Keratinocyte (primary cell): ENCODE results near the gene CMSS1. TPM values are rescaled to one million over a fixed set of nuclear protein-coding genes. Genes with fewer than 3 reads are reported as not detected.

ENCODE experiments used
- DNase-seq: peaks from one replicate; pipeline ENCODE4 v3.0.0-alpha.2; 2011; ENCODE audit warnings: low read depth, missing footprints, low spot score
- FAIRE-seq: peaks from 2 replicates; lab custom pipeline; 2011; peaks lifted over from hg19 to GRCh38; lab: Jason Lieb, UNC
- H2AFZ ChIP-seq: 2 replicates; pipeline ENCODE4 v1.6.0; 2012; ENCODE audit warnings: low read length, control low read depth, inconsistent platforms; ENCODE audit not compliant: control insufficient read depth
- H3K27ac ChIP-seq: 2 replicates; pipeline ENCODE4 v1.5.1; 2011; ENCODE audit warnings: low read length; ENCODE audit not compliant: control insufficient read depth, insufficient read depth
- H3K27me3 ChIP-seq: 3 replicates; pipeline ENCODE4 v1.6.0; 2011; ENCODE audit warnings: low read length; ENCODE audit not compliant: control insufficient read depth, insufficient read depth; ENCODE audit errors: extremely low read depth
- H3K36me3 ChIP-seq, 2 experiments: 2 replicates in 1 of 2; 3 replicates in 1 of 2; pipeline ENCODE4 v1.5.1; 2011; ENCODE audit warnings: low read length in 2 of 2, mild to moderate bottlenecking in 1 of 2; ENCODE audit not compliant: control insufficient read depth in 2 of 2, insufficient read depth in 2 of 2; ENCODE audit errors: extremely low read depth in 1 of 2
- H3K4me1 ChIP-seq: 3 replicates; pipeline ENCODE4 v1.5.1; 2011; ENCODE audit warnings: low read length; ENCODE audit not compliant: control insufficient read depth, insufficient read depth; ENCODE audit errors: extremely low read depth
- H3K4me2 ChIP-seq: 3 replicates; pipeline ENCODE4 v1.6.0; 2011; ENCODE audit warnings: low read depth, low read length; ENCODE audit not compliant: control insufficient read depth, insufficient read depth; ENCODE audit errors: extremely low read depth
- H3K4me3 ChIP-seq, 3 experiments: fragments of 200-600 bp in 1 of 3; sonication (generic) in 1 of 3; 2 replicates in 2 of 3; 3 replicates in 1 of 3; pipeline ENCODE4 v1.5.1; 2011 to 2016; ENCODE audit warnings: low read length in 3 of 3, mild to moderate bottlenecking in 3 of 3, control low read depth in 2 of 3, inconsistent platforms in 1 of 3, low read depth in 1 of 3, mixed read lengths in 1 of 3, mixed run types in 1 of 3, moderate library complexity in 1 of 3; ENCODE audit not compliant: control insufficient read depth in 2 of 3, insufficient read depth in 2 of 3; ENCODE audit errors: extremely low read depth in 1 of 3
- H3K79me2 ChIP-seq: 2 replicates; pipeline ENCODE4 v1.6.0; 2012; ENCODE audit warnings: low read length; ENCODE audit not compliant: control insufficient read depth, insufficient read depth
- H3K9ac ChIP-seq: 3 replicates; pipeline ENCODE4 v1.6.0; 2011; ENCODE audit warnings: low read length; ENCODE audit not compliant: control insufficient read depth, insufficient read depth; ENCODE audit errors: extremely low read depth
- H3K9me1 ChIP-seq: 3 replicates; pipeline ENCODE4 v1.6.0; 2011; ENCODE audit warnings: low read length; ENCODE audit not compliant: control insufficient read depth, insufficient read depth; ENCODE audit errors: extremely low read depth
- H3K9me3 ChIP-seq: 2 replicates; pipeline ENCODE4 v1.5.1; 2012; ENCODE audit warnings: low read depth, low read length; ENCODE audit not compliant: control insufficient read depth
- H4K20me1 ChIP-seq: 3 replicates; pipeline ENCODE4 v1.6.0; 2011; ENCODE audit warnings: low read length; ENCODE audit not compliant: control insufficient read depth, insufficient read depth; ENCODE audit errors: extremely low read depth
- CTCF ChIP-seq, 3 experiments: IDR thresholded peaks in 1 of 3; conservative IDR thresholded peaks in 1 of 3; optimal IDR thresholded peaks in 1 of 3; 2 replicates in 2 of 3; 3 replicates in 1 of 3; pipeline versions ENCODE3 to v1.5.1; 2011; ENCODE audit warnings: low read length in 3 of 3, mild to moderate bottlenecking in 3 of 3, moderate library complexity in 2 of 3, control low read depth in 1 of 3, inconsistent platforms in 1 of 3; ENCODE audit not compliant: insufficient read depth in 2 of 3; ENCODE audit errors: extremely low read depth in 1 of 3
- EZH2 ChIP-seq: IDR thresholded peaks from one replicate; pipeline ENCODE4 v1.6.1; 2012; ENCODE audit warnings: inconsistent platforms, mild to moderate bottlenecking, low read length, moderate library complexity
- dilution Hi-C: fragments of 300-500 bp; cut with MboI; formaldehyde crosslinking; loops from one replicate; pipeline ENCODE4 v1.7.0; 2020; ENCODE audit warnings: low sequenced_read_pairs; ENCODE audit not compliant: extremely low pct_ligation_motif_present
- polyA plus RNA-seq, 5 experiments: library from polyadenylated mRNA; depleted of rRNA in 3 of 5; stranded (reverse) in 3 of 5; stranded (forward) in 1 of 5; unstranded in 1 of 5; fragments of >200 nt; gene quantifications; 1 replicate in 1 of 5; 2 replicates in 3 of 5; 3 replicates in 1 of 5; pipeline versions ENCODE4 v1.2.1 to v1.2.3, GENCODE V29; 2011 to 2012; ENCODE audit warnings: missing spikeins in 2 of 5, low read depth in 1 of 5, low replicate concordance in 1 of 5

CMSS1 gene
- polyA plus RNA-seq, 1 donor (not counting 4 experiments of a cell fraction or from before 2014, with no cell fraction given), result 37.2 TPM

DNA sequence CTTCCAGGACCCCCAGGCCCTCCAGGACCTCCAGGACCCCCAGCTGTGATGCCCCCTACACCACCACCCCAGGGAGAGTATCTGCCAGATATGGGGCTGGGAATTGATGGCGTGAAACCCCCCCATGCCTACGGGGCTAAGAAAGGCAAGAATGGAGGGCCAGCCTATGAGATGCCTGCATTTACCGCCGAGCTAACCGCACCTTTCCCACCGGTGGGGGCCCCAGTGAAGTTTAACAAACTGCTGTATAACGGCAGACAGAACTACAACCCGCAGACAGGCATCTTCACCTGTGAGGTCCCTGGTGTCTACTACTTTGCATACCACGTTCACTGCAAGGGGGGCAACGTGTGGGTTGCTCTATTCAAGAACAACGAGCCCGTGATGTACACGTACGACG, 22.1 kb upstream of the CMSS1 start:
- no peaks in the 10 kb centered on the region for H3K4me1 ChIP-seq
- H3K9ac ChIP-seq, result no peak overlapping the region
- no peak for FAIRE-seq
- no peak overlapping the region for H3K4me2 ChIP-seq
- H3K9me1 ChIP-seq, result no peaks in the 10 kb centered on the region
- TF ChIP-seq CTCF (optimal IDR thresholded peaks at IDR 0.05 in 1 of 3, IDR thresholded peaks at IDR 0.05 in 1 of 3, conservative IDR thresholded peaks at IDR 0.05 in 1 of 3; ENCODE audit: extremely low read depth in 1 of 3, insufficient read depth in 2 of 3, low read length in 3 of 3) (no peak), EZH2 (no peak)
- dilution Hi-C loops, result no loop called here
- DNase-seq, result no peak
- peaks cover 0 to 10% of the 10 kb centered on the region in 2 experiments for H3K36me3 ChIP-seq
- no peak overlapping the region for H3K4me3 ChIP-seq
- no peak overlapping the region for H2AFZ ChIP-seq
- H3K9me3 ChIP-seq, result no peaks in the 10 kb centered on the region
- no peaks in the 10 kb centered on the region for H4K20me1 ChIP-seq
- no peaks in the 10 kb centered on the region for H3K79me2 ChIP-seq
- H3K27me3 ChIP-seq, result no peaks in the 10 kb centered on the region
- H3K27ac ChIP-seq, result no peak overlapping the region

GRCh38 chr3:99799422-99799821, 18.2 kb upstream of the CMSS1 start:
- Histone ChIP-seq H4K20me1 (no peaks in the 10 kb centered on the region), H3K36me3 (peaks cover 0 to 6% of the 10 kb centered on the region in 2 experiments), H3K4me3 (no peak overlapping the region), H2AFZ (no peak overlapping the region), H3K4me1 (no peaks in the 10 kb centered on the region), H3K79me2 (no peaks in the 10 kb centered on the region), H3K27me3 (no peaks in the 10 kb centered on the region), H3K27ac (no peak overlapping the region), H3K9ac (no peak overlapping the region), H3K9me1 (no peaks in the 10 kb centered on the region), H3K9me3 (no peaks in the 10 kb centered on the region), H3K4me2 (no peak overlapping the region)
- DNase-seq, result no peak
- dilution Hi-C loops, result no loop called here
- no peak for FAIRE-seq
- TF ChIP-seq EZH2 (no peak), CTCF (optimal IDR thresholded peaks at IDR 0.05 in 1 of 3, IDR thresholded peaks at IDR 0.05 in 1 of 3, conservative IDR thresholded peaks at IDR 0.05 in 1 of 3; ENCODE audit: extremely low read depth in 1 of 3, insufficient read depth in 2 of 3, low read length in 3 of 3) (no peak)
